ENCODE measurements around the gene AK1.

DNA sequence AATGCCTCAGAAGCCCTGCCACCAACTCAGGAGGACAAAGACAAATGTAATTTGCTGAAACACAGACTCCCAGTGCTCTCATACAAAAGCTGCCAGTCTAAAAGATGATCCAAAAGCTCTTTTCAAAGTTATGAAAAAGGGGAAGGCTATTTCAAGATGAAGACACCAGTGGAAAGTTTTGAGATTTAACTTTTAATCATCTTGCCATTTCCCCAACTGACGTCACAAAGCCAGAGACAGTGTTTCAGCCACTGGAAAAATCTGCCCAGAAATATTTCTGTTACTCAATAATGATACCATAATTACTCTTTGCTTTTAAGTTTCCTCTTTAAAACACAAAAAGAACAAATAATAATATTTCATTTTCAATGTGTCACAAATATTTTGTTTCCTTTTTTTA, 43.9 kb downstream of the AK1 start:
- no peak for TF ChIP-seq POLR2AphosphoS5 (IDR thresholded peaks at IDR 0.05; ENCODE audit: low read depth, low read length)
- no peak for TF ChIP-seq POLR2A (IDR thresholded peaks at IDR 0.05; ENCODE audit: low read depth, low read length)

All from GM12892 (cell line).